OCI-LY3 (cell line): Measurements from ENCODE around the gene MPZL1.
A peak's percentile ranks its signal among the peaks of the same experiment; 100 is the strongest.

Experiments used
- H2AFZ ChIP-seq: fragments of 200-600, 300-600 bp; shearing (Covaris generic); 2 replicates; pipeline ENCODE4 v1.6.0; 2014; ENCODE audit warnings: antibody characterized with exemption, low read depth, low read length
- H3K27ac ChIP-seq: fragments of 200-600, 300-600 bp; sonication (generic); 2 replicates; pipeline ENCODE4 v1.5.1; 2014; ENCODE audit warnings: mild to moderate bottlenecking, low read length, moderate library complexity, mixed read lengths
- H3K27me3 ChIP-seq: fragments of 200-600, 300-600 bp; sonication (generic); 2 replicates; pipeline ENCODE4 v1.6.1; 2014; ENCODE audit warnings: low read depth, low read length, mixed read lengths
- H3K36me3 ChIP-seq: fragments of 200-600, 300-600 bp; sonication (generic); replicated peaks from 2 replicates; pipeline ENCODE3; 2014; ENCODE audit warnings: low read depth, low read length, mixed read lengths
- H3K4me1 ChIP-seq: fragments of 300-600, 200-600 bp; sonication (generic); 2 replicates; pipeline ENCODE4 v1.6.1; 2014; ENCODE audit warnings: low read length, mixed read lengths
- H3K4me2 ChIP-seq: fragments of 200-600, 300-600 bp; sonication (generic); 2 replicates; pipeline ENCODE4 v1.6.1; 2014; ENCODE audit warnings: low read length, mixed read lengths
- H3K4me3 ChIP-seq: fragments of 300-600, 200-600 bp; sonication (generic); 2 replicates; pipeline ENCODE4 v1.5.1; 2014; ENCODE audit warnings: antibody characterized with exemption, mild to moderate bottlenecking, low read length, moderate library complexity
- H3K79me2 ChIP-seq: fragments of 300-600, 200-600 bp; shearing (Covaris generic); 2 replicates; pipeline ENCODE4 v1.6.1; 2014; ENCODE audit warnings: mild to moderate bottlenecking, low read length, mixed read lengths
- H3K9ac ChIP-seq: fragments of 300-600, 200-600 bp; shearing (Covaris generic); 2 replicates; pipeline ENCODE4 v1.6.0; 2014; ENCODE audit warnings: mild to moderate bottlenecking, low read length, moderate library complexity
- H3K9me3 ChIP-seq: fragments of 200-600, 300-600 bp; shearing (Covaris generic); 2 replicates; pipeline ENCODE4 v1.6.1; 2014; ENCODE audit warnings: low read length, mixed read lengths; ENCODE audit not compliant: insufficient read depth
- H4K20me1 ChIP-seq: fragments of 200-600, 300-600 bp; sonication (generic); 2 replicates; pipeline ENCODE4 v1.6.1; 2016; ENCODE audit warnings: low read length, mixed read lengths; ENCODE audit not compliant: insufficient read depth
- CTCF ChIP-seq: fragments of 200-600, 300-600 bp; sonication (generic); IDR thresholded peaks from 2 replicates; pipeline ENCODE4 v1.5.1; 2014; ENCODE audit warnings: antibody characterized with exemption, low read length, low read depth
- EZH2phosphoT487 ChIP-seq: fragments of 200-600 bp; shearing (Covaris generic); IDR thresholded peaks from 2 replicates; pipeline ENCODE4 v1.6.1; 2018; ENCODE audit warnings: antibody characterized with exemption, mixed run types, low read depth

The MPZL1 gene

GRCh38 chr1:167714439-167715156, 7.2 kb upstream of the MPZL1 start:
- peak overlapping the region; percentile 80 for H3K27ac ChIP-seq
- H3K4me3 ChIP-seq, result peak overlapping the region; percentile 80
- peak overlapping the region; percentile 89 for H2AFZ ChIP-seq
- peaks cover 27% of the 10 kb centered on the region for H3K27me3 ChIP-seq
- TF ChIP-seq CTCF (peak; percentile 18; the same call in 1 of the 2 replicates), EZH2phosphoT487 (no peak)
- H3K4me1 ChIP-seq, result peaks cover 55% of the 10 kb centered on the region
- peak overlapping the region; percentile 96 for H3K4me2 ChIP-seq
- no peaks in the 10 kb centered on the region for H3K9me3 ChIP-seq
- H3K79me2 ChIP-seq, result no peaks in the 10 kb centered on the region
- peak overlapping the region; percentile 85 for H3K9ac ChIP-seq
- no peaks in the 10 kb centered on the region for H4K20me1 ChIP-seq
- no peaks in the 10 kb centered on the region for H3K36me3 ChIP-seq

- Histone ChIP-seq H3K9ac (peak overlapping the region; percentile 87), H3K27ac (peak overlapping the region; percentile 80), H3K4me2 (peak overlapping the region; percentile 96), H3K36me3 (no peaks in the 10 kb centered on the region), H3K79me2 (no peaks in the 10 kb centered on the region), H4K20me1 (no peaks in the 10 kb centered on the region), H2AFZ (peak overlapping the region; percentile 70), H3K27me3 (peaks cover 24% of the 10 kb centered on the region), H3K4me3 (peak overlapping the region; percentile 80), H3K9me3 (no peaks in the 10 kb centered on the region), H3K4me1 (peaks cover 56% of the 10 kb centered on the region)
- peak; percentile 95 for TF ChIP-seq CTCF
- no peak for TF ChIP-seq EZH2phosphoT487
Measured at GRCh38 chr1:167715157-167715999, 6.4 kb upstream of the MPZL1 start.

GRCh38 chr1:167716000-167716271, 5.8 kb upstream of the MPZL1 start:
- Histone ChIP-seq H4K20me1 (no peaks in the 10 kb centered on the region), H3K9ac (peak overlapping the region; percentile 87), H3K27ac (peak overlapping the region; percentile 80), H3K9me3 (no peaks in the 10 kb centered on the region), H3K27me3 (peaks cover 18% of the 10 kb centered on the region), H3K36me3 (no peaks in the 10 kb centered on the region), H3K79me2 (no peaks in the 10 kb centered on the region), H2AFZ (peak overlapping the region; percentile 69), H3K4me3 (peak overlapping the region; percentile 80), H3K4me2 (peak overlapping the region; percentile 94), H3K4me1 (peaks cover 56% of the 10 kb centered on the region)
- no peak for TF ChIP-seq CTCF

- peak overlapping the region; percentile 53; the same call in 1 of the 2 replicates for H3K9ac ChIP-seq
- H4K20me1 ChIP-seq, result no peaks in the 10 kb centered on the region
- peaks cover 6% of the 10 kb centered on the region for H3K79me2 ChIP-seq
- H3K4me2 ChIP-seq, result peak overlapping the region; percentile 65
- no peaks in the 10 kb centered on the region for H3K36me3 ChIP-seq
- H2AFZ ChIP-seq, result peak overlapping the region; percentile 61
- TF ChIP-seq CTCF (no peak), EZH2phosphoT487 (no peak)
- H3K27me3 ChIP-seq, result peaks cover 7% of the 10 kb centered on the region
- peaks cover 51% of the 10 kb centered on the region for H3K4me1 ChIP-seq
- H3K4me3 ChIP-seq, result peak overlapping the region; percentile 60
- H3K27ac ChIP-seq, result peak overlapping the region; percentile 80
- H3K9me3 ChIP-seq, result no peaks in the 10 kb centered on the region
Measured at GRCh38 chr1:167717351-167717750, 4.4 kb upstream of the MPZL1 start.
